Measurements from ENCODE around the gene ATP1B4.

DNA sequence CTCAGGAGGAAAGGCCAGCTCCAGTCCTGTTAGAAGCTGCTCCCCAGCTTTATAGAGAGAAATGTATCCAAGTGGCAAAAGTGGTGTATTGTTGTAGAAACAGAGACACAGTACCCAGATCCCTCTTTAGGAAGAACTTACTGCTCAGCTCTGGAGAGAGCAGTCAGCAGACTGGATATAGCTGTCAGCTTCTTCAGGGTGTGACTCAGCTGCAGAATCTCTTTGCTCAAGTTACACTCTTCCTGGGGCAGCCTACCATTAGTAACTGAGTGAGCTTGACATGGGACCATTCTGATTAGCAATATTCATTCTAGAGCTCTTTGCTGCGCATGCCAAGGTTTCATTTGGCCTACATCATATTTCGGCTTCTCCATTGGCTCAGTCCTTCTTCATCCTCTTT lies 40.5 kb downstream of the ATP1B4 start:
- TF ChIP-seq, protein P1, sequence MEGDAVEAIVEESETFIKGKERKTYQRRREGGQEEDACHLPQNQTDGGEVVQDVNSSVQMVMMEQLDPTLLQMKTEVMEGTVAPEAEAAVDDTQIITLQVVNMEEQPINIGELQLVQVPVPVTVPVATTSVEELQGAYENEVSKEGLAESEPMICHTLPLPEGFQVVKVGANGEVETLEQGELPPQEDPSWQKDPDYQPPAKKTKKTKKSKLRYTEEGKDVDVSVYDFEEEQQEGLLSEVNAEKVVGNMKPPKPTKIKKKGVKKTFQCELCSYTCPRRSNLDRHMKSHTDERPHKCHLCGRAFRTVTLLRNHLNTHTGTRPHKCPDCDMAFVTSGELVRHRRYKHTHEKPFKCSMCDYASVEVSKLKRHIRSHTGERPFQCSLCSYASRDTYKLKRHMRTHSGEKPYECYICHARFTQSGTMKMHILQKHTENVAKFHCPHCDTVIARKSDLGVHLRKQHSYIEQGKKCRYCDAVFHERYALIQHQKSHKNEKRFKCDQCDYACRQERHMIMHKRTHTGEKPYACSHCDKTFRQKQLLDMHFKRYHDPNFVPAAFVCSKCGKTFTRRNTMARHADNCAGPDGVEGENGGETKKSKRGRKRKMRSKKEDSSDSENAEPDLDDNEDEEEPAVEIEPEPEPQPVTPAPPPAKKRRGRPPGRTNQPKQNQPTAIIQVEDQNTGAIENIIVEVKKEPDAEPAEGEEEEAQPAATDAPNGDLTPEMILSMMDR (IDR thresholded peaks at IDR 0.05; ENCODE audit: low read depth, low read length, missing input control) = no peak
- TF ChIP-seq JUND (IDR thresholded peaks at IDR 0.05) = no peak
- no peak for TF ChIP-seq RAD21 (IDR thresholded peaks at IDR 0.05)
- TF ChIP-seq, protein P2, sequence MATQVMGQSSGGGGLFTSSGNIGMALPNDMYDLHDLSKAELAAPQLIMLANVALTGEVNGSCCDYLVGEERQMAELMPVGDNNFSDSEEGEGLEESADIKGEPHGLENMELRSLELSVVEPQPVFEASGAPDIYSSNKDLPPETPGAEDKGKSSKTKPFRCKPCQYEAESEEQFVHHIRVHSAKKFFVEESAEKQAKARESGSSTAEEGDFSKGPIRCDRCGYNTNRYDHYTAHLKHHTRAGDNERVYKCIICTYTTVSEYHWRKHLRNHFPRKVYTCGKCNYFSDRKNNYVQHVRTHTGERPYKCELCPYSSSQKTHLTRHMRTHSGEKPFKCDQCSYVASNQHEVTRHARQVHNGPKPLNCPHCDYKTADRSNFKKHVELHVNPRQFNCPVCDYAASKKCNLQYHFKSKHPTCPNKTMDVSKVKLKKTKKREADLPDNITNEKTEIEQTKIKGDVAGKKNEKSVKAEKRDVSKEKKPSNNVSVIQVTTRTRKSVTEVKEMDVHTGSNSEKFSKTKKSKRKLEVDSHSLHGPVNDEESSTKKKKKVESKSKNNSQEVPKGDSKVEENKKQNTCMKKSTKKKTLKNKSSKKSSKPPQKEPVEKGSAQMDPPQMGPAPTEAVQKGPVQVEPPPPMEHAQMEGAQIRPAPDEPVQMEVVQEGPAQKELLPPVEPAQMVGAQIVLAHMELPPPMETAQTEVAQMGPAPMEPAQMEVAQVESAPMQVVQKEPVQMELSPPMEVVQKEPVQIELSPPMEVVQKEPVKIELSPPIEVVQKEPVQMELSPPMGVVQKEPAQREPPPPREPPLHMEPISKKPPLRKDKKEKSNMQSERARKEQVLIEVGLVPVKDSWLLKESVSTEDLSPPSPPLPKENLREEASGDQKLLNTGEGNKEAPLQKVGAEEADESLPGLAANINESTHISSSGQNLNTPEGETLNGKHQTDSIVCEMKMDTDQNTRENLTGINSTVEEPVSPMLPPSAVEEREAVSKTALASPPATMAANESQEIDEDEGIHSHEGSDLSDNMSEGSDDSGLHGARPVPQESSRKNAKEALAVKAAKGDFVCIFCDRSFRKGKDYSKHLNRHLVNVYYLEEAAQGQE (IDR thresholded peaks at IDR 0.05) = no peak
- TF ChIP-seq, protein P3, sequence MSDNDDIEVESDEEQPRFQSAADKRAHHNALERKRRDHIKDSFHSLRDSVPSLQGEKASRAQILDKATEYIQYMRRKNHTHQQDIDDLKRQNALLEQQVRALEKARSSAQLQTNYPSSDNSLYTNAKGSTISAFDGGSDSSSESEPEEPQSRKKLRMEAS (IDR thresholded peaks at IDR 0.05) = no peak
- TF ChIP-seq, protein P4, sequence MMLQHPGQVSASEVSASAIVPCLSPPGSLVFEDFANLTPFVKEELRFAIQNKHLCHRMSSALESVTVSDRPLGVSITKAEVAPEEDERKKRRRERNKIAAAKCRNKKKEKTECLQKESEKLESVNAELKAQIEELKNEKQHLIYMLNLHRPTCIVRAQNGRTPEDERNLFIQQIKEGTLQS (IDR thresholded peaks at IDR 0.05) = no peak
- no peak for TF ChIP-seq HNF4G (IDR thresholded peaks at IDR 0.05)

Data from liver (tissue), 3 donors.